Adrenal gland (tissue), 12 donors: ENCODE data around the gene SPO11. TPM values are rescaled to one million over a fixed set of nuclear protein-coding genes. Genes with fewer than 3 reads are reported as not detected.

Experiments used
- DNase-seq, 7 donors: peaks; one replicate each; pipeline ENCODE4 v3.0.0-alpha.2; 2019 to 2020
- H3K27ac ChIP-seq, 5 donors: fragments of 200-600 bp; sonication (generic) in 4 of 5; 1 replicate in 3 of 5; 2 replicates in 2 of 5; pipeline versions ENCODE4 v1.5.1 to v1.8.0; 2016 to 2020; ENCODE audit warnings: mild to moderate bottlenecking in 1 of 5
- H3K27me3 ChIP-seq: fragments of 200-600 bp; 2 replicates; pipeline ENCODE4 v1.8.0; 2021
- H3K36me3 ChIP-seq, 2 donors: fragments of 200-600 bp; replicated peaks in 1 of 2; 1 replicate in 1 of 2; 2 replicates in 1 of 2; pipeline versions ENCODE4 v1.5.1 to v1.8.0; 2018 to 2022
- H3K4me1 ChIP-seq, 2 donors: fragments of 200-600 bp; replicated peaks in 1 of 2; 1 replicate in 1 of 2; 2 replicates in 1 of 2; pipeline versions ENCODE4 v1.5.1 to v1.8.0; 2018 to 2021
- H3K4me3 ChIP-seq, 4 donors: fragments of 200-600 bp; sonication (generic) in 3 of 4; one replicate each; pipeline ENCODE4 v1.5.1; 2016 to 2018
- H3K9me3 ChIP-seq, 3 donors: fragments of 200-600 bp; sonication (generic) in 1 of 3; replicated peaks in 1 of 3; 1 replicate in 2 of 3; 2 replicates in 1 of 3; pipeline versions ENCODE4 v1.5.1 to v1.8.0; 2016 to 2021
- CTCF ChIP-seq, 6 experiments: fragments of 450-650 bp in 4 of 6; fragments of 200-600 bp in 2 of 6; sonication (generic) in 1 of 6; IDR thresholded peaks; 1 replicate in 5 of 6; 2 replicates in 1 of 6; pipeline versions ENCODE4 v1.5.1 to v1.8.0; 2016 to 2021; ENCODE audit warnings: antibody characterized with exemption in 6 of 6, mild to moderate bottlenecking in 2 of 6, moderate library complexity in 1 of 6
- POLR2A ChIP-seq, 2 donors: fragments of 450-650 bp; IDR thresholded peaks; one replicate each; pipeline ENCODE4 v1.6.1; 2017; ENCODE audit warnings: antibody characterized with exemption in 2 of 2, mild to moderate bottlenecking in 2 of 2, moderate library complexity in 1 of 2
- WGBS, 4 donors: extraction: QIAGEN DNeasy Blood & Tissue Kit in 2 of 4; methylation state at CpG; one replicate each; pipeline versions ENCODE4 v1.1.5 to v1.1.7; 2013 to 2017; 5-methylcytosine and 5-hydroxymethylcytosine counted together
- intact Hi-C, 2 donors: fragments of 100-400 bp; cut with DNase I; formaldehyde crosslinking; loops; one replicate each; pipeline versions ENCODE4 v1.14.1 to v1.15.0; 2022 to 2023
- polyA plus RNA-seq, 3 donors: library from polyadenylated mRNA; stranded (reverse); fragments of 200-250 nt in 2 of 3; fragments of 350-450 nt in 1 of 3; fragmentation: Illumina TruSeq in 1 of 3; extraction: RNeasy Lipid Tissue Mini Kit (QIAGEN cat#74804) in 1 of 3; gene quantifications; one replicate each; pipeline ENCODE4 v1.2.3, GENCODE V29; 2013 to 2014
- total RNA-seq, 9 donors: library from RNA; depleted of rRNA in 4 of 9; stranded (reverse); fragments of >200 nt in 4 of 9; fragments of 120-200 nt in 1 of 9; fragmentation: NEBNext Ultra II Directional in 1 of 9; extraction: Animal tissue kit (Norgen Biotek cat#: 25700) in 1 of 9; gene quantifications; one replicate each; pipeline versions ENCODE4 v1.1.0 to v1.2.4, GENCODE V29; 2013 to 2023
- donor health status: healthy with polysubstance abuse.
- donor health status: Bipolar disorder and iron deficiency.
- donor health status: DM: yes; HTN: yes; CAD: no.
- donor health status: DM: no; HTN: no; CAD: no.
- donor health status: DM: no; HTN: no; CAD: no.
- donor health status: DM: yes; HTN: yes; CAD: no.

The SPO11 gene
- total and polyA plus RNA-seq, 12 donors = not detected

- 79 to 89% (median 87%) methylated on average over 10 of the region's 10 CpGs for WGBS, 4 donors
- peaks cover 0 to 4% of the 10 kb centered on the region in 2 donors for H3K4me1 ChIP-seq
- no peak for TF ChIP-seq CTCF (IDR thresholded peaks at IDR 0.05)
- no peak for TF ChIP-seq POLR2A (IDR thresholded peaks at IDR 0.05)
- intact Hi-C loops = no loop called here
- H3K27ac ChIP-seq = peak overlapping the region in 2 of 5 donors; percentile 57 to 84
- peak in 1 of 7 donors; percentile 50 for DNase-seq
- H3K36me3 ChIP-seq = peaks cover 0 to 79% of the 10 kb centered on the region in 2 donors
- H3K4me3 ChIP-seq = no peak overlapping the region
- H3K27me3 ChIP-seq = no peaks in the 10 kb centered on the region
- H3K9me3 ChIP-seq = no peaks in the 10 kb centered on the region
Measured at GRCh38 chr20:57375652-57376230, 46.1 kb downstream of the SPO11 start.

GRCh38 chr20:57377350-57377749, 47.7 kb downstream of the SPO11 start:
- Histone ChIP-seq H3K27me3 (no peaks in the 10 kb centered on the region), H3K4me1 (peaks cover 0 to 4% of the 10 kb centered on the region in 2 donors), H3K9me3 (no peaks in the 10 kb centered on the region), H3K27ac (no peak overlapping the region), H3K36me3 (peaks cover 0 to 63% of the 10 kb centered on the region in 2 donors), H3K4me3 (no peak overlapping the region)
- 86 to 90% (median 88%) methylated on average over 13 of the region's 13 CpGs for WGBS, 4 donors
- no peak for DNase-seq
- TF ChIP-seq POLR2A (IDR thresholded peaks at IDR 0.05) (no peak), CTCF (IDR thresholded peaks at IDR 0.05) (no peak)
- intact Hi-C loops = no loop called here

GRCh38 chr20:57378107-57378506, 48.5 kb downstream of the SPO11 start:
- WGBS, 4 donors = 88 to 94% (median 89%) methylated on average over 16 of the region's 16 CpGs
- Histone ChIP-seq H3K4me1 (peaks cover 0 to 4% of the 10 kb centered on the region in 2 donors), H3K27ac (no peak overlapping the region), H3K36me3 (peaks cover 0 to 55% of the 10 kb centered on the region in 2 donors), H3K4me3 (no peak overlapping the region), H3K9me3 (no peaks in the 10 kb centered on the region), H3K27me3 (no peaks in the 10 kb centered on the region)
- no peak for DNase-seq
- intact Hi-C loops = no loop called here
- TF ChIP-seq CTCF (IDR thresholded peaks at IDR 0.05) (no peak), POLR2A (IDR thresholded peaks at IDR 0.05) (no peak)

- DNase-seq = no peak
Measured at GRCh38 chr20:57378646-57379262, 49.2 kb downstream of the SPO11 start.

More at GRCh38 chr20:57378646-57379262, 49.2 kb downstream of the SPO11 start:
- H3K27ac ChIP-seq = no peak overlapping the region
- no peaks in the 10 kb centered on the region for H3K9me3 ChIP-seq
- peaks cover 0 to 49% of the 10 kb centered on the region in 2 donors for H3K36me3 ChIP-seq
- TF ChIP-seq CTCF (IDR thresholded peaks at IDR 0.05) (no peak), POLR2A (IDR thresholded peaks at IDR 0.05) (no peak)
- WGBS, 4 donors = 75 to 93% (median 85%) methylated on average over 3 to 4 of the region's 4 CpGs
- peaks cover 0 to 4% of the 10 kb centered on the region in 2 donors for H3K4me1 ChIP-seq
- H3K27me3 ChIP-seq = no peaks in the 10 kb centered on the region
- intact Hi-C loops = no loop called here
- no peak overlapping the region for H3K4me3 ChIP-seq
